Bronchial epithelial cell (primary cell): ENCODE data around the gene ACP7. TPM values are rescaled to one million over a fixed set of nuclear protein-coding genes. Genes with fewer than 3 reads are reported as not detected.

ENCODE experiments used
- DNase-seq: peaks from one replicate; pipeline ENCODE4 v3.0.0-alpha.2; 2010; ENCODE audit warnings: low read depth
- FAIRE-seq: peaks from 2 replicates; lab custom pipeline; 2011; peaks lifted over from hg19 to GRCh38; lab: Jason Lieb, UNC
- H3K27me3 ChIP-seq: 2 replicates; pipeline ENCODE4 v1.5.1; 2011; ENCODE audit warnings: low read length; ENCODE audit not compliant: control insufficient read depth, insufficient read depth
- H3K36me3 ChIP-seq: 2 replicates; pipeline ENCODE4 v1.5.1; 2011; ENCODE audit warnings: low read length; ENCODE audit not compliant: control insufficient read depth, insufficient read depth
- H3K4me3 ChIP-seq: 2 replicates; pipeline ENCODE4 v1.5.1; 2011; ENCODE audit warnings: mild to moderate bottlenecking, low read depth, low read length, control low read depth
- CTCF ChIP-seq: IDR thresholded peaks from 2 replicates; pipeline ENCODE4 v1.5.1; 2011; ENCODE audit warnings: mild to moderate bottlenecking, moderate library complexity, low read length, control low read depth, inconsistent platforms; ENCODE audit not compliant: insufficient read depth, severe bottlenecking
- total RNA-seq: library from RNA; depleted of rRNA; stranded (reverse); fragments of >200 nt; gene quantifications from 2 replicates; pipeline ENCODE4 v1.2.1, GENCODE V29; 2014

ACP7 gene
- total RNA-seq, 1 donor from 2014 or later: 0.53 TPM

- DNase-seq (no peak), FAIRE-seq (no peak)
- TF ChIP-seq CTCF: no peak
- Histone ChIP-seq H3K36me3 (no peaks in the 10 kb centered on the region), H3K27me3 (peaks cover 2% of the 10 kb centered on the region), H3K4me3 (no peak overlapping the region)
Observed at GRCh38 chr19:39103151-39103550, 19.0 kb downstream of the ACP7 start.

- no peaks in the 10 kb centered on the region for H3K27me3 ChIP-seq
- no peaks in the 10 kb centered on the region for H3K36me3 ChIP-seq
- TF ChIP-seq CTCF: no peak
- DNase-seq: no peak
- no peak overlapping the region for H3K4me3 ChIP-seq
- FAIRE-seq: no peak
Observed at GRCh38 chr19:39104186-39104596, 20.0 kb downstream of the ACP7 start.

- TF ChIP-seq CTCF: no peak
- FAIRE-seq (no peak), DNase-seq (no peak)
- H3K4me3 ChIP-seq: no peak overlapping the region
- H3K27me3 ChIP-seq: no peaks in the 10 kb centered on the region
- no peaks in the 10 kb centered on the region for H3K36me3 ChIP-seq
Observed at GRCh38 chr19:39106194-39106593, 22.0 kb downstream of the ACP7 start.

GRCh38 chr19:39109641-39110040, 25.5 kb downstream of the ACP7 start:
- H3K4me3 ChIP-seq: no peak overlapping the region
- no peak for TF ChIP-seq CTCF
- FAIRE-seq: no peak
- H3K36me3 ChIP-seq: no peaks in the 10 kb centered on the region
- no peak for DNase-seq
- no peaks in the 10 kb centered on the region for H3K27me3 ChIP-seq

GRCh38 chr19:39110263-39110967, 26.2 kb downstream of the ACP7 start:
- DNase-seq (peak; percentile 26), FAIRE-seq (no peak)
- no peak overlapping the region for H3K4me3 ChIP-seq
- peak; percentile 88 for TF ChIP-seq CTCF
- H3K27me3 ChIP-seq: no peaks in the 10 kb centered on the region
- no peaks in the 10 kb centered on the region for H3K36me3 ChIP-seq
